HEK293 (cell line): ENCODE data around the gene KIFBP.

Source experiments
- CTCF ChIA-PET: fragments of 350-600 bp; formaldehyde crosslinking; extraction: SDS; loops from one replicate; lab custom pipeline; 2021; ENCODE audit warnings: antibody characterized with exemption; lab: Yijun Ruan, JAX
- POLR2A ChIA-PET: fragments of 300-600 bp; formaldehyde crosslinking; extraction: SDS; loops from one replicate; lab custom pipeline; 2020; ENCODE audit warnings: antibody characterized with exemption, inconsistent platforms; lab: Yijun Ruan, JAX
- H3K27ac ChIP-seq: fragments of 200-500 bp; sonication (Bioruptor generic); 2 replicates; pipeline ENCODE4 v1.5.1; 2014; ENCODE audit warnings: low read depth, low read length, control low read depth, inconsistent platforms; ENCODE audit errors: extremely low read depth
- H3K36me3 ChIP-seq, 2 experiments: fragments of 200-500 bp in 1 of 2; sonication (Bioruptor generic) in 1 of 2; 1 replicate in 1 of 2; 2 replicates in 1 of 2; pipeline ENCODE4 v1.5.1; 2014 to 2017; ENCODE audit warnings: inconsistent platforms in 2 of 2, low read length in 2 of 2; ENCODE audit not compliant: control insufficient read depth in 2 of 2, insufficient read depth in 1 of 2
- H3K4me1 ChIP-seq: fragments of 200-500 bp; sonication (Bioruptor generic); 2 replicates; pipeline ENCODE4 v1.5.1; 2014; ENCODE audit warnings: mild to moderate bottlenecking, low read length, inconsistent platforms; ENCODE audit not compliant: control insufficient read depth, insufficient read depth
- H3K4me3 ChIP-seq: 2 replicates; pipeline ENCODE4 v1.5.1; 2011; ENCODE audit warnings: low read depth, mild to moderate bottlenecking, control low read depth, low read length, moderate library complexity
- H3K9me3 ChIP-seq: fragments of 200-500 bp; sonication (Bioruptor generic); 2 replicates; pipeline ENCODE4 v1.5.1; 2014; ENCODE audit warnings: low read depth, low read length, inconsistent platforms; ENCODE audit not compliant: control insufficient read depth, insufficient read depth
- SCRT2 ChIP-seq: fragments of 450-650 bp; formaldehyde crosslinking; IDR thresholded peaks from 2 replicates; pipeline ENCODE4 v1.5.1; 2016; ENCODE audit warnings: missing biosample characterization, missing genetic modification characterization
- ZBTB7A ChIP-seq: fragments of 450-650 bp; formaldehyde crosslinking; IDR thresholded peaks from 2 replicates; pipeline ENCODE4 v1.5.1; 2016; ENCODE audit warnings: low read depth, missing biosample characterization, missing genetic modification characterization
- ZNF175 ChIP-seq: fragments of 450-650 bp; formaldehyde crosslinking; IDR thresholded peaks from 2 replicates; pipeline ENCODE4 v1.5.1; 2016; ENCODE audit warnings: missing biosample characterization, missing genetic modification characterization
- ZNF18 ChIP-seq: fragments of 450-650 bp; formaldehyde crosslinking; IDR thresholded peaks from 2 replicates; pipeline ENCODE4 v1.5.1; 2016; ENCODE audit warnings: missing biosample characterization, missing genetic modification characterization
- ZNF211 ChIP-seq: fragments of 450-650 bp; formaldehyde crosslinking; IDR thresholded peaks from 2 replicates; pipeline ENCODE4 v1.5.1; 2016; ENCODE audit warnings: low read depth, missing biosample characterization, missing genetic modification characterization
- ZNF280C ChIP-seq: fragments of 450-650 bp; formaldehyde crosslinking; IDR thresholded peaks from 2 replicates; pipeline ENCODE4 v1.5.1; 2016; ENCODE audit warnings: missing biosample characterization, missing genetic modification characterization
- ZNF366 ChIP-seq: fragments of 450-650 bp; formaldehyde crosslinking; conservative IDR thresholded peaks from 2 replicates; pipeline ENCODE4 v1.5.1; 2016; ENCODE audit warnings: missing biosample characterization, missing genetic modification characterization
- ZNF585B ChIP-seq: fragments of 450-650 bp; formaldehyde crosslinking; IDR thresholded peaks from 2 replicates; pipeline ENCODE4 v1.5.1; 2016; ENCODE audit warnings: missing biosample characterization, missing genetic modification characterization
- ZNF654 ChIP-seq: fragments of 450-650 bp; formaldehyde crosslinking; IDR thresholded peaks from 2 replicates; pipeline ENCODE4 v1.5.1; 2016; ENCODE audit warnings: low read depth, missing biosample characterization, missing genetic modification characterization
- ZNF658 ChIP-seq: fragments of 450-650 bp; formaldehyde crosslinking; IDR thresholded peaks from 2 replicates; pipeline ENCODE4; 2016; ENCODE audit warnings: missing biosample characterization, missing genetic modification characterization
- ZNF792 ChIP-seq: fragments of 450-650 bp; formaldehyde crosslinking; IDR thresholded peaks from 2 replicates; pipeline ENCODE4 v1.5.1; 2016; ENCODE audit warnings: missing biosample characterization, missing genetic modification characterization
- TF ChIP-seq, protein P1 (sequence below): fragments of 450-650 bp; IDR thresholded peaks from 2 replicates; pipeline ENCODE4 v1.5.1; 2018; ENCODE audit warnings: missing biosample characterization, mild to moderate bottlenecking, missing genetic modification characterization

KIFBP gene

DNA sequence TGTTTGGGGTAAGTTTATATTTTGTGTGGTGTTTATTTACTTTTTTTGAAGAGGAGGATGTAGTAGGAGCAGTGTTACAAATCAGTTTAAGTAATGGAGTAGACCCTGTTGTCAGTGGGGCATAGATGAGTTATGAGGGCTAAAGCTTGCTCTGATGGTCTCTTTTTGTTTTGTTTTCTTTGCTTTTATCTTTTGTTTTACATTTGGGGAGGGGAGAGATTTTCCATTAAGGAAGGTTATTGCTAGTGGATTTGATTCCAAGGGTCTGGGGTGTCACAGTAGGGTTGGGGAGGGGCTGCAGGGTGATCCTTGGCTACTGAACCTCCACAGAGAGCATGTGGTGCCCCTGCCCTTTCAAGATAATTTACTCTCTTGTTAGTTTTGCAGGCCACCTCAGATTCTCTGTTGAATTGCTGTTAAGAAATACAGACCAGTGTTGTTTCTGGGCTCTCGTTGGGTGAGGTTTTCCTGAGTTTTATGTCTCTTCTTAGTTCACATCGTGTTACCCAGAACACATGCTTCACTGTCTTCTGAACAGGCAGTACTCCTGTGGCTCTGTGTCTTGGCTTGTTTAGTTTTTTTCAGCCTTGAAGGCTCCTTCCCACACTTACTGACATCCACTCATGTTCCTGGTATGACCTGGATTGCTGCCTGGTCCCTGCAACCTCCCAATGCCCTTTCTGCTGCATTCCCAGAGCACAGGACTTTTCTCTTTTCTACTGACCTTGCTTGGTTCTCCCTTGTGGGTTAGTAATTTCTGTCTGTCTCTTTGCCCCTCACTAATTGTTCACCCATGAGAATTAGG is 4.2 kb downstream of the KIFBP start (continued):
- TF ChIP-seq ZNF280C (tag by site-specific recombination): no peak

- Histone ChIP-seq H3K9me3 (no peaks in the 10 kb centered on the region), H3K4me3 (no peak overlapping the region), H3K27ac (no peak overlapping the region), H3K36me3 (peaks cover 30 to 32% of the 10 kb centered on the region in 2 experiments), H3K4me1 (peaks cover 8% of the 10 kb centered on the region; the same call in 1 of the 2 replicates)
- TF ChIP-seq, protein P1, sequence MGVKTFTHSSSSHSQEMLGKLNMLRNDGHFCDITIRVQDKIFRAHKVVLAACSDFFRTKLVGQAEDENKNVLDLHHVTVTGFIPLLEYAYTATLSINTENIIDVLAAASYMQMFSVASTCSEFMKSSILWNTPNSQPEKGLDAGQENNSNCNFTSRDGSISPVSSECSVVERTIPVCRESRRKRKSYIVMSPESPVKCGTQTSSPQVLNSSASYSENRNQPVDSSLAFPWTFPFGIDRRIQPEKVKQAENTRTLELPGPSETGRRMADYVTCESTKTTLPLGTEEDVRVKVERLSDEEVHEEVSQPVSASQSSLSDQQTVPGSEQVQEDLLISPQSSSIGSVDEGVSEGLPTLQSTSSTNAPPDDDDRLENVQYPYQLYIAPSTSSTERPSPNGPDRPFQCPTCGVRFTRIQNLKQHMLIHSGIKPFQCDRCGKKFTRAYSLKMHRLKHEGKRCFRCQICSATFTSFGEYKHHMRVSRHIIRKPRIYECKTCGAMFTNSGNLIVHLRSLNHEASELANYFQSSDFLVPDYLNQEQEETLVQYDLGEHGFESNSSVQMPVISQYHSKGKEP (tag by site-specific recombination): no peak
- TF ChIP-seq ZNF585B (tag by site-specific recombination): no peak
- no peak for TF ChIP-seq ZNF366
- no peak for TF ChIP-seq ZNF792 (tag by site-specific recombination)
- no peak for TF ChIP-seq ZNF658 (tag by site-specific recombination)
- TF ChIP-seq ZNF211 (tag by site-specific recombination): no peak
- ChIA-PET POLR2A (no interaction called here), CTCF (no interaction called here)
Observed at GRCh38 chr10:68997211-68997610, 8.6 kb downstream of the KIFBP start.

DNA sequence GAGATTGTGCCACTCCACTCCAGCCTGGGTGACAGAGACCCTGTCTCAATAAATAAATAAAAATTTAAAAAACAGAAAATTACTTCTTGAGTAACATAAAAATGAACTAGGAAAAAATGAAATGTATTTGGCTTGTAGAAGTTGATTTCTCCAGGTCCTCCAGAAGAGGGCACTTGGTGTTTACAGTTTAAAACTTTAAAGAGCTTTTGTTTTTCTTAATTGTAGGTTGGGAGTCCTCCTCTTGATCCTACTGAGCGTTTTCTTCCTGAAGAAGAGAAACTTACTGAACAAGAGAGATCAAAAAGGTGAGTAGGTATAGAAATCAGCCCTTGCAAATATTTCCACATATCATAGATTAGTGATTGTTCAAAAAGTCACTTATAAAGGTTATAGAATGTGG is 16.2 kb downstream of the KIFBP start:
- no peaks in the 10 kb centered on the region for H3K9me3 ChIP-seq
- no peaks in the 10 kb centered on the region for H3K4me1 ChIP-seq
- no peak for TF ChIP-seq ZBTB7A (tag by site-specific recombination)
- no peak for TF ChIP-seq ZNF18 (tag by site-specific recombination)
- TF ChIP-seq SCRT2: peak; percentile 6; the same call in 1 of the 2 replicates
- peak; percentile 28; the same call in 1 of the 2 replicates for TF ChIP-seq ZNF654 (tag by site-specific recombination)
- TF ChIP-seq ZNF175: no peak
- CTCF ChIA-PET: interaction anchor here (0.7 to 0.9 kb wide), 2 partner anchors 712 to 726 kb away, joined by 5 to 10 read pairs; no protein-coding TSS in a partner anchor
- H3K27ac ChIP-seq: no peak overlapping the region
- H3K4me3 ChIP-seq: no peak overlapping the region
- peaks cover 42 to 76% of the 10 kb centered on the region in 2 experiments for H3K36me3 ChIP-seq
- POLR2A ChIA-PET: interaction anchor here (0.7 kb wide), 1 partner anchor 49 kb away, joined by 3 read pairs; no protein-coding TSS in a partner anchor
